Right cardiac atrium (tissue), 5 donors: ENCODE data around the gene BRME1. TPM values are rescaled to one million over a fixed set of nuclear protein-coding genes. Genes with fewer than 3 reads are reported as not detected.

Experiments used
- ATAC-seq, 2 donors: fragments of 200-7000 bp; cut with Tn5 transposase; one replicate each; pipeline versions ENCODE4 v1.8.0 to v1.9.1; 2020; ENCODE audit warnings: moderate library complexity in 2 of 2, mild to moderate bottlenecking in 1 of 2
- DNase-seq, 3 donors: peaks; one replicate each; pipeline ENCODE4 v3.0.0-alpha.2; 2020
- H3K27ac ChIP-seq: one replicate; pipeline ENCODE4 v1.5.1; 2013; ENCODE audit warnings: mild to moderate bottlenecking, low read length, control low read depth, moderate library complexity
- H3K27me3 ChIP-seq: one replicate; pipeline ENCODE4 v1.6.1; 2013; ENCODE audit not compliant: control insufficient read depth, insufficient read depth
- H3K4me1 ChIP-seq: one replicate; pipeline ENCODE4 v1.6.1; 2013; ENCODE audit warnings: low read length; ENCODE audit not compliant: control insufficient read depth, insufficient read depth
- H3K4me3 ChIP-seq: one replicate; pipeline ENCODE4 v1.5.1; 2013; ENCODE audit warnings: low read length, control low read depth
- H3K9me3 ChIP-seq: one replicate; pipeline ENCODE4 v1.6.1; 2013; ENCODE audit warnings: low read length; ENCODE audit not compliant: control insufficient read depth
- WGBS: extraction: QIAGEN DNeasy Blood & Tissue Kit; methylation state at CpG from one replicate; pipeline ENCODE4 v1.1.7; 2013; 5-methylcytosine and 5-hydroxymethylcytosine counted together
- intact Hi-C, 4 donors: fragments of 100-400 bp; cut with DNase I; formaldehyde crosslinking; loops; one replicate each; pipeline versions ENCODE4 v1.11.0 to v1.14.0; 2022 to 2023
- microRNA-seq, 2 donors: library from miRNA; unstranded; fragments of <30 nt; microRNA quantifications; one replicate each; pipeline ENCODE4 v1.2.0, GENCODE V29; 2020 to 2021
- polyA plus RNA-seq: library from polyadenylated mRNA; stranded (reverse); fragments of 200-250 nt; gene quantifications from one replicate; pipeline ENCODE4 v1.2.3, GENCODE V29; 2013
- total RNA-seq, 4 donors: library from RNA; stranded (reverse); fragmentation: NEBNext Ultra II Directional; extraction: Animal tissue kit (Norgen Biotek cat#: 25700); gene quantifications; one replicate each; pipeline ENCODE4 v1.2.1, GENCODE V29; 2021
- donor health status: healthy with polysubstance abuse.
- donor health status: DM: no; HTN: yes; CAD: no.
- donor health status: DM: no; HTN: no; CAD: no.
- donor health status: DM: no; HTN: yes; CAD: no; lungs with severe emphysema.
- donor health status: DM: yes; HTN: yes; CAD: no.

Gene BRME1
- total and polyA plus RNA-seq, 5 donors, result 0.40 to 1.2 (median 0.79) TPM

DNA sequence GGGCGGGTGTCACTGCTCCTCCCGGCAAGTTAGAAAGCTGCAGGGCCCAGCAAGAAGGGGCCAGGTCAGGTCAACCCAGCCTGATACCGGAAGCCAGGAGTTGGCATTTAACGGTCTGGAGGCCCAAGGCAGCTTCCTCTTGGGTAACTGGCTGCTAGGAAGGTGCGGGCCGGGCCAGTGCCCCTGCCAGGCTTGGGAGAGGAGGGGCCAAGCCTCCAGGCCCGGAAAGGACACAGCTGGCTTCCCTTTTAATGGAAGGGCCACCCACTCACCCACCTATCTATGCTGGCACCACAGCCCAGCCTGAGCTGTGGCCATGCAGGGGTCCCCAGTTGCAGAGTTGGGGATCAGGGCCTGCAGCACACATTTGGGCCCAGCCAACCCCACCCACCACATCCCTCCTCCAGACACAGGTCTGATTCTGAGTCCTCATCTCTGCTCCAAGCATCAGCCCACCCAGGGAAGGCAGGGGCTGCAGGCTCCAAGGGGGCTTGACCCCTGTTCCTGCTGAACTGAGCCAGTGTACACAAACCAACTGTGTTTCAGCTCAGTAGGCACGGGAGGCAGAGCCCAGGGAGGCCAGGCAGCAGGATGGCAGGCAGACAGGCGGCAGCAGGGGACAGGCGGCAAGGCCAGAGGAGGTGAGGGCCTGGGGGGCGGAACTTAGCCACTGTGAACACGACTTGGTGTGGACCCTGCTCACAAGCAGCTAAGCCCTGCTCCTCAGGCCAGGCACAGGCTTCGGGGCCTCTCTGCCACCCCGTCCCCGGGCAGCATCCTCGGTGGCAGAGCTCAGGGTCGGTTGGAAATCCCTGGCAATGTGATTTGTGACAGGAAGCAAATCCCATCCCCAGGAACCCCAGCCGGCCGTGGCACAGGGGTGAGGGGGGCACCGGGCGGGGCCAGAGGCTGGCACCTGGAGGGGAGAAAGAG lies 69.9 kb downstream of the BRME1 start:
- Histone ChIP-seq H3K27me3 (no peaks in the 10 kb centered on the region), H3K4me1 (peaks cover 10% of the 10 kb centered on the region), H3K9me3 (no peaks in the 10 kb centered on the region), H3K27ac (peak overlapping the region; percentile 74), H3K4me3 (no peak overlapping the region)
- DNase-seq (peak; percentile 62 to 79 (median 72)), ATAC-seq (no peak)
- 37% methylated on average over 21 of the region's 21 CpGs for WGBS
- intact Hi-C loops, result no loop called here

DNA sequence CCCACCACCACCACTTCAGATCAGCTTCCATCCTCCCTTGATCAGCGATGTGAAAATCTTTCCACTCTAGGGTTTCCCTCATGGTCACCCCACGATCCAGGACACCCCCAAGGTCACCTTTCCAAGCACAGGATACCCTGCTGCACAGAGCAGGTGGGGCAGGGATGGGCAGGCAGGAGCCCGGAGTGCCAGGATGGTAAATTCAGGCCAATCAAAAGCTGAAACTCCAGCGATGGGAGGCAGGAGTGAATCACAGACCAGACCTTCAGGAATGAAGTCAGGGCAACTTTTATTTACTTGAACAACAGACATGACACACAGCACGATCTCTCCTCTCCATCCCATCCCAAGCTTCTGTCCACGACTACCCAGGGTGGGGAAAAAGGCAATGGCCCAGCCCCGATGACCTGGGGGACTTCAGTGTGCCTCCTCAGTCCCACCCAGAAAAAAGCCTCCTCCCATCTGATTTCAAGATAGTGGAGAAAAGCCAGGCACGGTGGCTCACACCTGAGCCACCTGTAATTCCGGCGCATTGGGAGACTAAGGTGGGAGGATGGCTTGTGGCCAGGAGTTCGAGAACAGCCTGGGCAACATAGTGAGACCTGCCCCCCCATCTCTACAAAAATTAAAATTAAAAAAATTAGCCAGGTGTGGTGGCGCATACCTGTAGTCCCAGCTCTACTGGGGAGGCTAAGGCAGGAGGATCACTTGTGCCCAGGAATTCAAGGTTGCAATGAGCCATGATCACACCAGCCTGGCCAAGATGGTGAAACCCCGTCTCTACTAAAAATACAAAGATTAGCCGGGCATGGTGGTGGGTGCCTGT lies 71.5 kb downstream of the BRME1 start:
- Histone ChIP-seq H3K4me1 (peaks cover 10% of the 10 kb centered on the region), H3K27ac (peak overlapping the region; percentile 39), H3K9me3 (no peaks in the 10 kb centered on the region), H3K4me3 (no peak overlapping the region), H3K27me3 (no peaks in the 10 kb centered on the region)
- intact Hi-C loops, result loop anchor here in 1 of 4 donors (5.0 kb wide), 1 partner anchor 37 kb away; the partner anchor contains the start of gene ZSWIM4
- ATAC-seq, result no peak
- WGBS, result 63% methylated on average over 14 of the region's 14 CpGs
- no peak for DNase-seq

DNA sequence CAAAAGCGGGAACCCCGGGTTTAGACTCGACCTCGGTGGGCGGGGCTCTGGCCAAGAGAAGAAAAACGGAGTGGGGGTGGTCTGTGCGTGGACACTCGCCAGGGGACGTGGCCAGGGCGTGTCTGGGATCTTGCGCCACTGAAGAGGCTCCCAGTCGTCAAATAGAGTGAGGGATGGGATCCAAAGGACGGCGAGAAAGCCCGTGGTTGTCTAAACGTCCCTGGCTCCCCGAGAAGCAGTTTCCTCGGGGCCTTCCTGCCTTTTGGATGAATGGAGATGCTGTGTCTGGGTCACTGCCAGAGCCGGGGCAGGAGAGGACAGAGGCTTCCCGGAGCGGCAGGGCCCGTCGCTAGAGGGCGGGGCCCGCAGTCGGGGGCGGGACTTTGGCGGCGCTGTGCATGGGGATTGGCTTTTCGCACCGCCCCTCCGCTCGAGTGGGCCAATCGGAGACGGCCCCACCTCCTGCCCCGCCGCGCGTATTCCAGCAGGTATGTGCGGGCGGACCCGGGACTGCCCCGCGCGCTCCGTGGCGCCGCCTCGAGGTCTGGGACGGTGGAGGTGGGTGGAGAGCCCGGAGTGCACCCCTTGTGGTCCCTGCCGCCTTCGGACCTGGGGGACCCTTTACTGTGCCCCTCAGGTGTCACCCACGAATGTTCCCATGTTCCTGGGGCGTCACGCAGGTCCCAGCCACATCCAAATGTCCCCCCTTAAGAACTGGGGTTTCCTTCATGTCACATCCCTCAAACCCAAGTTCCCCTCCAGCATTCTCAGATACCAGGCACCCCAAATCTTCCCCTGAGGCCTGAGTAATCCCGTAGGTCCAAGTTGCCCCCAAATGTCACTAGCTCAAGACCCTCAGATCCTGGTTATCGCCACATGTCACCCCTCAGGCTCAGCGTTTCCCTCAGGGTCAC lies 72.3 kb downstream of the BRME1 start:
- DNase-seq (peak; percentile 96 to 99 (median 98)), ATAC-seq (peak; percentile 80 to 89)
- Histone ChIP-seq H3K9me3 (no peaks in the 10 kb centered on the region), H3K4me1 (peaks cover 10% of the 10 kb centered on the region), H3K27ac (peak overlapping the region; percentile 43), H3K4me3 (no peak overlapping the region), H3K27me3 (no peaks in the 10 kb centered on the region)
- WGBS, result 7% methylated on average over 59 of the region's 59 CpGs
- intact Hi-C loops, result loop anchor here in 1 of 4 donors (5.0 kb wide), 1 partner anchor 36 kb away; the partner anchor contains the start of gene ZSWIM4

Small RNAs within 50 kb of the gene (microRNA-seq; reads per million reads assigned to microRNA genes)
- gene MIR181C, result 552 to 1,132 reads per million in 2 donors
- 518 to 1,007 reads per million in 2 donors for gene MIR181D

Other genes with a start within 250 kb of the BRME1 start
- 10 to 100 TPM; 14.9 to 21.2 (median 16.8) TPM for gene MRI1, start 141.6 kb downstream of the BRME1 start, total RNA-seq
- gene MRI1, start 141.6 kb downstream of the BRME1 start, polyA plus RNA-seq, result 11.2 TPM
- gene C19orf53, start 131.7 kb downstream of the BRME1 start, total RNA-seq, result 100 to 1,000 TPM in 3 of 4 donors, 10 to 100 TPM in 1; 91.3 to 121 (median 104) TPM
- gene C19orf53, start 131.7 kb downstream of the BRME1 start, polyA plus RNA-seq, result 233 TPM
- gene ZSWIM4, start 110.7 kb downstream of the BRME1 start, total RNA-seq, result 1 to 10 TPM; 3.4 to 6.4 (median 3.5) TPM
- 2.3 TPM for gene ZSWIM4, start 110.7 kb downstream of the BRME1 start, polyA plus RNA-seq
- gene NANOS3, start 29.0 kb downstream of the BRME1 start, total RNA-seq, result 1 to 10 TPM in 2 of 4 donors, under 1 TPM in 1, not detected in 1; 0.86 to 2.1 (median 1.4) TPM
- 1.7 TPM for gene NANOS3, start 29.0 kb downstream of the BRME1 start, polyA plus RNA-seq
- 10 to 100 TPM; 21.6 to 26.2 (median 22.3) TPM for gene CC2D1A, start 84 bp upstream of the BRME1 start, total RNA-seq
- gene CC2D1A, start 84 bp upstream of the BRME1 start, polyA plus RNA-seq, result 22.9 TPM
- 1 to 10 TPM; 1.4 to 3.2 (median 2.2) TPM for gene PODNL1, start 32.3 kb upstream of the BRME1 start, total RNA-seq
- 1.9 TPM for gene PODNL1, start 32.3 kb upstream of the BRME1 start, polyA plus RNA-seq
- 10 to 100 TPM; 20.3 to 24.1 (median 21.1) TPM for gene DCAF15, start 46.4 kb upstream of the BRME1 start, total RNA-seq
- 21.5 TPM for gene DCAF15, start 46.4 kb upstream of the BRME1 start, polyA plus RNA-seq
- gene RFX1, start 100.2 kb upstream of the BRME1 start, total RNA-seq, result 10 to 100 TPM; 10.9 to 15.6 (median 13.5) TPM
- gene RFX1, start 100.2 kb upstream of the BRME1 start, polyA plus RNA-seq, result 7.0 TPM
- not detected for gene RLN3, start 122.0 kb upstream of the BRME1 start, total RNA-seq
- gene RLN3, start 122.0 kb upstream of the BRME1 start, polyA plus RNA-seq, result not detected
- 1 to 10 TPM; 3.3 to 4.7 (median 3.7) TPM for gene IL27RA, start 125.6 kb upstream of the BRME1 start, total RNA-seq
- gene IL27RA, start 125.6 kb upstream of the BRME1 start, polyA plus RNA-seq, result 3.4 TPM
- under 1 TPM; 0.38 to 0.58 (median 0.48) TPM for gene PALM3, start 156.0 kb upstream of the BRME1 start, total RNA-seq
- gene PALM3, start 156.0 kb upstream of the BRME1 start, polyA plus RNA-seq, result 0.45 TPM
- 10 to 100 TPM in 1 of 4 donors, 1 to 10 TPM in 3; 6.4 to 10.3 (median 9.2) TPM for gene MISP3, start 166.7 kb upstream of the BRME1 start, total RNA-seq
- 11.1 TPM for gene MISP3, start 166.7 kb upstream of the BRME1 start, polyA plus RNA-seq
- not detected for gene C19orf67, start 179.7 kb upstream of the BRME1 start, total RNA-seq
- gene C19orf67, start 179.7 kb upstream of the BRME1 start, polyA plus RNA-seq, result not detected
- gene SAMD1, start 184.6 kb upstream of the BRME1 start, total RNA-seq, result 10 to 100 TPM; 34.0 to 53.8 (median 42.5) TPM
- gene SAMD1, start 184.6 kb upstream of the BRME1 start, polyA plus RNA-seq, result 32.2 TPM
- 100 to 1,000 TPM; 351 to 412 (median 373) TPM for gene PRKACA, start 211.6 kb upstream of the BRME1 start, total RNA-seq
- 256 TPM for gene PRKACA, start 211.6 kb upstream of the BRME1 start, polyA plus RNA-seq
- 1 to 10 TPM in 3 of 4 donors, under 1 TPM in 1; 0.56 to 1.4 (median 1.2) TPM for gene ASF1B, start 230.5 kb upstream of the BRME1 start, total RNA-seq
- 0.29 TPM for gene ASF1B, start 230.5 kb upstream of the BRME1 start, polyA plus RNA-seq